Upper lobe of left lung (tissue), 4 donors: ENCODE measurements around the gene SEC14L3.
A peak's percentile ranks its signal among the peaks of the same experiment; 100 is the strongest.

ENCODE experiments used
- CTCF ChIP-seq, 6 experiments: fragments of 450-650 bp in 4 of 6; fragments of 200-600 bp in 2 of 6; sonication (generic) in 2 of 6; IDR thresholded peaks; one replicate each; pipeline ENCODE4 v1.5.1; 2016 to 2019; ENCODE audit warnings: antibody characterized with exemption in 6 of 6
- POLR2A ChIP-seq, 4 donors: fragments of 450-650 bp; IDR thresholded peaks; one replicate each; pipeline ENCODE4 v1.5.1; 2016 to 2017; ENCODE audit warnings: antibody characterized with exemption in 4 of 4, mild to moderate bottlenecking in 2 of 4

- TF ChIP-seq CTCF (IDR thresholded peaks at IDR 0.05) (peak in 1 of 6 experiments; percentile 17), POLR2A (IDR thresholded peaks at IDR 0.05) (no peak)
These were observed 26.2 kb downstream of the SEC14L3 start for GRCh38 chr22:30445438-30446145.
